ENCODE results near the gene MBLAC1.

The MBLAC1 gene

DNA sequence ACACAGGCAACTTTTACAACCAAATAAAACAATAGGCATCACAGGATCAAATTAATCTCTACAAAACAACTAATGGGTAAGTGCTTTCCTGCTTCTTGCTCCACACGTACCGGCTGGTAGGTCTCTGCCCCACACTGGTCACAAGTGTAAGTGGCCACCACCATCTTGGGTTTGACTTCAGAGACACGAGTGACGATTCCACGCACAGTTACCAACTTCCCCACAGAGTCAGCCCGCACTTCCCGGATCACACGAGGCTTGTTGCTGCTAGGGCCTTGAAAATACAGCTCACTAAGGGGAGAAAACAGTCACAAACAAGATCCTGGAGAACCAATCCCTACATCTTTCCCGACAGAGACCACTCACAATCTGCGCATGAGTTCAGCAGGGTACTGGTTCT, 27.9 kb upstream of the MBLAC1 start:
- no peak for DNase-seq

DNA sequence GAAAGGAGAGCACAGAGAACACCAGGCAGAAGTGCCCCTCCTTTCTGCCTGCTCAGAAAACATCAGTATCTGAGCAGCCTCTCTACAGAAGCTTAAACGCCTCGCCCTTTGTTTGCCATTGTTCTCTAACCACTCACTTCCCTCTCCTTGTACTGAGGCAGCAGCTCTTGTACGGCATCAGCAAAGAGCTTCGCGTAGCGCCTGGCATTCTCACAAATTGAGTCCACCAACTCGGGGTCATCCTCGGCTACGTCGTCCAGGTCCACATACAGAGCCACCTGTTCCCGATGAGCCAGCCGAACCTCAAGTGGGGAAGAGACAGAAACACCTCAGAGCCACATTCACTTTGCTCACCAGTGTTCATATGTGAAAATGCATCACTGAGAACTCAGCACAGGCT, 27.3 kb upstream of the MBLAC1 start:
- no peak for DNase-seq

GRCh38 chr7:100100420-100101015, 26.2 kb upstream of the MBLAC1 start:
- DNase-seq, result peak; percentile 81

DNA sequence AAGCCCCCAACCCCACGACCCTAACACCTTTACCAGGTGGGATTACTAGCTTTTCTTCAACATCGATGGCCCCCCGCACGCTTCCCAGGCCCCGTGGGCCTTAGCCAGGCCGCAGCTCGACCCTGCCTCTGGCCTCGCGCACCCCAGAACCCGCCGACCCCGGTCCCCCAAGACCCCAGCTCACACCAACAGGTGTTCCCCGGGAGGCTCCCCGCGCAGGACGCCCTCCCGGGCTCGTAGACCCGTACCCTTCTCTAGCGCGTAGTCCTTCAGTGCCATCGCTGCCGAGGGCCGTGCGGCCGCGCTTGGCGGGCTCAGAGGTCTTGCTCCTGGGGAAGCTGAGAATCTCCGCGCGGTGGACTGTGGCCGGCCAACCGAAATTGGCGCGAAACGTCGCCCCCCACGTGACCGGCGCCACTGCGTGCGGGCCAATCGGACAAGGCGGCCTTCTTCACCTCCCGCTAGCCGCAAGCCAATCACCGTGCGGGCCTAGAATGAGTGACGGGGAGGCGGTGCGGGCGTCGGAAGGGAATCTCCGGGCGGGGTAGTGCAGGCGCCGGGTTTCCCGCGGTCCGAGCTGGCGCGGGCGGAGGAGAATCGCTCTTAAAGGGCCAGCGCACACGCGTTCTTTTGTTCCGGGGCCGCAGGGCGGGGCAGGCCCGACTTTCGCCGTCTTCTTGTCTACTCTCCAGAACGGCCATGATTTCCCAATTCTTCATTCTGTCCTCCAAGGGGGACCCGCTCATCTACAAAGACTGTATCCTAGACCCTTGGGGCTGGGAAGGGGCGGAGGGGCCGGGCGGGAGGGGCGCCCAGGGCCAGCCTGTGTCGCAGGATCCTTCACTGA, 25.5 kb upstream of the MBLAC1 start, which contains the start of the genes AP4M1 and MCM7:
Gene AP4M1 (plus strand): TSS at position 628 of the 847 bp plus-strand sequence. CDS start 72 bp downstream, at position 700.
Gene MCM7 (minus strand): TSS at position 382 of the 847 bp plus-strand sequence. CDS start 103 bp downstream, at position 279.
- DNase-seq, result peak; percentile 97

GRCh38 chr7:100102950-100103840, 23.6 kb upstream of the MBLAC1 start:
- DNase-seq, result no peak

DNA sequence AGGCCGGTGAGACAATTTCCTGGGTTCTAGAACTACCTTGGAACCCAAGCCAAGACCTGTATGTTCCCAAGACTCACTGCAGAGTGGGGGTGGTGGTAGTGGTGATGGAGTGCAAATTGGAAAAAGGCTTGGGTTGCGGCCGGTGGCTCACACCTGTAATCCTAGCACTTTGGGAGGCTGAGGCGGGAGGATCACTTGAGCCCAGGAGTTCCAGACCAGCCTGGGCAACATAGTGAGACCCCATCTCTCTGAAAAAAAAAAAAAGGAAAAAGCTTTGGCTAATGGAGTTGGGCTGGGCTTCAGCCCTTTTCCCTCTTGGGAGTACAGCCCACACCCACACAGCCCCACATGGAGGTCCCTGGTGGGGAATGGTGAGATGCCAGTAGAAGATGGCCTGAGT, 21.2 kb upstream of the MBLAC1 start:
- DNase-seq, result no peak

DNA sequence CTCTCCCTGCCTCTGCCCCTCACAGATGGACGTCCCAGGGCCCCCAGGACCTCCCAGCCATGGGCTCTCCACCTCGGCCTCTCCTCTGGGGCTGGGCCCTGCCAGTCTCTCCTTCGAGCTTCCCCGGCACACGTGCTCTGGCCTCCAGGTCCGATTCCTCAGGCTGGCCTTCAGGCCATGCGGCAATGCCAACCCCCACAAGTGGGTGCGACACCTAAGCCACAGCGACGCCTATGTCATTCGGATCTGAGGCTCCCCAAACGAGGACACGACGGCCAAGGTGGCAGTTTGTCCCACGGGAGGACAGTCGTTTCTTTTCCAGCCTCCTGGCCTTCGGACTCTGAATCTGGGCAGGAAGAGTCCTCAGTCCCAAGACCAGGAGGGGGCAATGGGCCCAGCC, 20.1 kb upstream of the MBLAC1 start:
- no peak for DNase-seq

DNA sequence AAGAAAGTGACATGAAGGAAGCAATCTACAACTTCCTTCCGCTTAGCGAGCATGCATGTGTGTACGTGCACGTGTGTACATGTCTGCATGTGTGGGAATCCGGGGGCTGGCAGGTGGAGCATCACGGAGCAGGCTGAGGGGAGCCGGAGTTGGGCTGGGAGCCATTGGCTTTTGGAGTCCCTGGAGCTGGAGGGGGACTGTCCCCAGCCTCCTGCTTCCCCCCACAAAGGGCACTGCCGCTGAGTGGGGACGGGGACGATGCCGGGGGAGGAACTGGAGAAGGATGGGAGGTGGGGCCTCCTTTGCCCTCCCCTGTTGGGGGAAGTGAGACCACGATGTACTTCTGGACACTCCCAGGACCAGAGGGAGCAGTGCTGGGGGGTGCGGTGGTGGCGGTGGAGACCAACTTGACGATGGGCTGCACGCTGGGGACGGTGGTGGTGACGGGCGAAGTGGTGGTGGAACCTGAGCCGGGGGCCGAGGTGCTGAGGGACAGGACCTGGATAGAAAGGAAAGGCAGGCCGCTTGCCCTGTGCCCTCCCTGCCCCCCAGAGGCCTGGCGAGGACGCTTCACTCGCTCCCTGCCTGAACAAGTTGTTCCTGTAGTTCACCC, 19.5 kb upstream of the MBLAC1 start:
- DNase-seq, result no peak

- DNase-seq, result no peak
Measured at GRCh38 chr7:100107890-100108289, 18.9 kb upstream of the MBLAC1 start.

DNA sequence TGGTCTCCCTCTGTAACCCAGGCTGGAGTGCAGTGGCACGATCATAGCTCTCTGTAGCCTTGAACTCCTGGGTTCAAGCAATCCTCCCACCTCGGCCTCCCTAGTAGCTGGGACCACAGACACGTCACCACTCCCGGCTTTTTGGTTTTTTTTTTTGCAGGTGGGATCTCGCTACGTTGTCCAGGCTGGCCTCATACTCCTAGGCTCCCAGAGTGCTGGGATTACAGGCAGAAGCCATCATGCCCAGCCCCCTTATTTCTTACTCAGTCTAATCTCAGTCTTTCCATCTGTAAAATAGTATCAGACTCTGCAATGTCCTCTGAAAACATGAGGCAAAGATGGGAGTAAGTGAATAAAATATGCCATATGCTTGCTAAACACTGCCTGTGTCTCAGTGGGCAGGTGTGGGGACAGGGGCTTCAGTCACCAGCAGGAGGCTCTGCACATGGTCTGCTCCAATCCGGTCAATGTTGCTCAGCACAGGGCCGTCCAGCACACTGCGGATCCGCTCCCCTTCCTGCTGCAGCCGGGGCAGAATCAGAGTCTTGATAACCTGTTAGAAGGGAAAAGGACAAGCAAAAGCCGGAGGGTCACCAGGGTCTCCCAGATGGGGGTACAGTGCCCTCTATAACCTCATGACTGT, 17.1 kb upstream of the MBLAC1 start:
- no peak for DNase-seq

GRCh38 chr7:100111156-100111555, 15.6 kb upstream of the MBLAC1 start:
- DNase-seq, result no peak

GRCh38 chr7:100111914-100112313, 14.9 kb upstream of the MBLAC1 start:
- no peak for DNase-seq

- no peak for DNase-seq
Measured at GRCh38 chr7:100115026-100115425, 11.7 kb upstream of the MBLAC1 start.

- DNase-seq, result no peak
Measured at GRCh38 chr7:100118388-100119071, 8.2 kb upstream of the MBLAC1 start.

GRCh38 chr7:100119072-100119969, 7.4 kb upstream of the MBLAC1 start, which contains the start of the genes CNPY4 and TAF6:
Gene CNPY4 (plus strand): TSS chr7:100119634. CDS start chr7:100119745, 111 bp downstream.
Gene TAF6 (minus strand): TSS chr7:100119358. CDS start chr7:100114209, 5,149 bp downstream.
- DNase-seq, result peak; percentile 94

- no peak for DNase-seq
Measured at GRCh38 chr7:100119970-100120732, 6.6 kb upstream of the MBLAC1 start.

DNA sequence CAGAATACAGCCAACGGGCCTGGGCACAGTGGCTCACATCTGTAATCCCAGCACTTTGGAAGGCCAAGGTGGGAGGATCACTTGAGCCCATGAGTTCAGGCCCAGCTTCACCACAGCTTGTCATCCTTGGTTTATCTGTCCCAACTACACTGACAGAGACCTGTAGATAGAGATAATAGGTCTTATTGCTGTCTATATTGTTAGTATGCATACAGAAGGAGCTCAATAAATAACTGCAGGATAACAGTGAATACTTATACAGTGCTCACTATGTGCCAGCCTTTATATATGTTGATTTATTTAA, 6.1 kb upstream of the MBLAC1 start:
- no peak for DNase-seq

DNA sequence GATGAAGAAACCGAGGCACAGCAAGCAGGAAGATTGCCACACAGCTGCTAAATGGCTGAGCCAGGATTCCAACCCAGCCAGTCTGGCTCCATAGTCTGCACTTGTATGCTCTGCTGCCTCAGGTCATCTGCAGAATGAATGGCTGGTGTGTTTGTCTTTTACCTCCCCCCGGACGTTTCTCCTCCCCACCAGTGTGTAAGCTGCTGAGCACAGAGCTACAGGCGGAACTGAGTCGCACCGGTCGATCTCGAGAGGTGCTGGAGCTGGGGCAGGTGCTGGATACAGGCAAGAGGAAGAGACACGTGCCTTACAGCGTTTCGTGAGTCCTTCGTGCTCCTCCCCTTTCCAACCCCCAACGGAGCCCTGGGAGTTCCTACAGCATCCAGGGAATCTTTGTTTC, 4.7 kb upstream of the MBLAC1 start:
- peak; percentile 47 for DNase-seq

DNA sequence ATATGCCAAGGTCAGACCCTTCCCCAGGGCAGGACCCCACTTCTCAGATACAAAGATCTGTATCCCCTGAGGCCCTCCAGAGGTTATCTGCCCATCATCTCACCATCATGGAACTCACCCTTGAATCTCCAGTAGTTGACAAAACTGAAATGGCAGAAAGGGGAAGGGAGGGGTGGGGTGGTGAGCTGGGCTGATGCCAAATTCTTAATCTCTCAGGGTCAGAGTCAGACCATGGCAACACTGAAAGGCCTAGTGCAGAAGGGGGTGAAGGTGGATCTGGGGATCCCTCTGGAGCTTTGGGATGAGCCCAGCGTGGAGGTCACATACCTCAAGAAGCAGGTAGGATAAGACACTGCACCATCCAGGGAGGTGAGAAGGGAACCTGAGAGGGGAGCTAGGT, 4.2 kb upstream of the MBLAC1 start:
- DNase-seq, result no peak

All from NCI-H1417 treated with DMSO at 0.1 percent for 48 hours (cell line).